Fibroblast of villous mesenchyme (primary cell): Measurements from ENCODE around the gene EXOSC9. TPM values are rescaled to one million over a fixed set of nuclear protein-coding genes. Genes with fewer than 3 reads are reported as not detected.

ENCODE experiments used
- DNase-seq: peaks from one replicate; pipeline ENCODE4 v3.0.0-alpha.2; 2010; ENCODE audit warnings: low read depth
- H3K4me3 ChIP-seq: 2 replicates; pipeline ENCODE4 v1.5.1; 2011; ENCODE audit warnings: low read depth, mild to moderate bottlenecking, low read length
- CTCF ChIP-seq: IDR thresholded peaks from 2 replicates; pipeline ENCODE4 v1.5.1; 2012; ENCODE audit warnings: low read depth, mild to moderate bottlenecking, low read length; ENCODE audit not compliant: insufficient read depth
- total RNA-seq: library from RNA; depleted of rRNA; stranded (reverse); fragments of >200 nt; gene quantifications from 2 replicates; pipeline ENCODE4 v1.2.3, GENCODE V29; 2012

EXOSC9 gene
- total RNA-seq, 1 donor: 34.5 TPM

DNA sequence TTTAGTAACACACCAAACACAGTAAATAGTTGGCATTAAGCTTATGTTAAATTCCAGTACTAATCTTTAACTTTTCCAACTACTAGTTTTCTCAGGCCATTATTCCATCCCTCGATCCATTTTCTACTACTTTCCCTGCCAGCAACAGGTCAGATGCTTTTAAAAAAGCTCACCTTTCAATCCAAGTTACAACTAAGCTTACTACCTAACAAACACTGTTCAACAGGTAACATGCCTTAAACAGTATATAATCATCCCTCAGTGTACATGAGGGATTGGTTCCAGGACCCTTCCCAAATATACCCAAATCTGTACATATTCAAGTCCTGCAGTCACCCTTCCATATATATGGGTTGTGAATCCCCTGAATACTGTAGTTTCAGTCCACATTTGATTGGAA lies 17.1 kb downstream of the EXOSC9 start:
- no peak overlapping the region for H3K4me3 ChIP-seq
- no peak for DNase-seq
- TF ChIP-seq CTCF: no peak

DNA sequence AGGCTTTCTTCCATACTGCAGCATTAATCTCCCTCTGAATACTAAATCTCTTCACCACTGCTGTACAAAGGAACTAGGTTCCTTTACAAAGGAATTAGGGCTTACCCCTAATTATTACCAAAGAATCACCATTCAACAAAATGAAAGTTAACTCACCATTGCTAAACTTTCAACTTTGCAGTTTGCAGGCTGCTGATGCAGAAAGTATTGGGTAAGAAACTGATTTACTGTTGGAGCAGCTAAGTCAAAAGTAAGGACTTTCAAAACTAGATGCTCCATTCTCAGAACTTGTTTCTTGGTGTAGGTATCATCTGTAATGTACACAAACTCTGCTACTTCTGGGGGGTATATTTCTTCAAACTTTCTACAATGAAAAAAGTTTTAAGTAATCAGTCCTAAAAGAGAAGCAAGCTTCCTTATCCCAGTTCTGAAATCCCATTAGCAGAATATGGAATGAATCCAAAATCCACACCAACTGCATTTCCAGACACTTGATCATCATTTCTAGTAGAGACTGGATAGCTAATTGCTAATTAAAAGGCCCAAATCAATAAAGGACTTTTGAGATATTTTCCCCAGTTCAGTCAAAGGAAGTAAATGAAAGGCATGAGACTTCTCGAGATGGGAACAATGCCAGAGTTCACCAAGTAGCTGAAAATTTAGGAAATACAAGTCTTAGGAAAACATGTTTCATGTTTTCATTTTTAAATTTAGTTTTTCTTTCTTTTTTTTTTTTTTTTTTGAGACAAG lies 18.3 kb downstream of the EXOSC9 start:
- no peak for DNase-seq
- H3K4me3 ChIP-seq: no peak overlapping the region
- TF ChIP-seq CTCF: no peak

DNA sequence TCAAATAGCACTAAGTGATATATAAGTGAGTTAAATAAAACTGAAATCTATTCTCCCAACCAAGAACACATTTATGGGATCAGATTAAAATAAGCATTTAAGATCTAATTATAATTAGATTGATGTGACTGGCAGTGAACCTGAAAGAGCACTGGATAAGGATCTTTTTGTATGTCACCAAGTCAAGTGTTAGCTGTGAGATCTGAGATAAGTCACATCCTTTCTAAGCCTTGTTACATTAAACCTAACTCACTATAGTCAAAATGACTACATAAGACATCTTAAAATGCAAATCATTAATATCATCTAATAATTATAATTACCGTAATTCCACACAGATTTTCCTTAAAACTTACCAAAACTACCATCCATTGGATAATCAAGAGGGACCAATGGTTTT lies 20.9 kb downstream of the EXOSC9 start:
- TF ChIP-seq CTCF: no peak
- no peak for DNase-seq
- peak overlapping the region; percentile 85 for H3K4me3 ChIP-seq

DNA sequence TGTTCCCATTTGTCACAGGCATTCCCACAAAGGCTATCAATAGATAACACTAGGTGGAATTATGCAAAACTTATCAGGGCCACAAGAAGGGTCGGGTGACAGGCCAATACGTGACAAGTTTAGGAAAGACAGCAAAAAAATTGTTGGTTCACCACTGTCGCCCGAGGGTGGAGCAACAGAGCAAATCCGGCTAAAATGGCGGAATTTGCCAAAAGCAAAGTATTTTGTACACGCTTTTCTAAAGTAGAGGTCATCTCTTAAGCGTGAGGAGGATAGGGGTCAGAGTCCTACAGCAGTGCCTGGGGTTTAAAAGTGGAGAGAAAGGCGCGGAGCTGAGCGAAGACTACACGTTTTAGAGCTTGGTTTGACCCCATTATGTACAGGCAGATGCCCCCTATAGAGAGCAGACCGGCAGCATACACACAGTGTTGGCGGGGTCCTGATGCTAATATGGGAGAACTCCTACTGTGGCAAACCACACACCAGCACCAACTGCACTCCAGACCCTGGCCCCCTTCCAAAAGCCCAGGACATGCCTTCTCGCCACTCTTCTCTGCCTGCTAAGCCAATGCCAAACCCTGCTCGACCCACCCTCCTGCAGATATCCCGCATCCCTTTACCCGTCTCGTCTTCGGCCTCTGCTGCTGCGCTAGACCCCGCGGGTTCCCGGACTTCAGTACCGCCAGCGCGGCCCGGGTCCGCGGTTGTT lies 21.8 kb downstream of the EXOSC9 start:
- TF ChIP-seq CTCF: no peak
- peak; percentile 16 for DNase-seq
- H3K4me3 ChIP-seq: peak overlapping the region; percentile 85

DNA sequence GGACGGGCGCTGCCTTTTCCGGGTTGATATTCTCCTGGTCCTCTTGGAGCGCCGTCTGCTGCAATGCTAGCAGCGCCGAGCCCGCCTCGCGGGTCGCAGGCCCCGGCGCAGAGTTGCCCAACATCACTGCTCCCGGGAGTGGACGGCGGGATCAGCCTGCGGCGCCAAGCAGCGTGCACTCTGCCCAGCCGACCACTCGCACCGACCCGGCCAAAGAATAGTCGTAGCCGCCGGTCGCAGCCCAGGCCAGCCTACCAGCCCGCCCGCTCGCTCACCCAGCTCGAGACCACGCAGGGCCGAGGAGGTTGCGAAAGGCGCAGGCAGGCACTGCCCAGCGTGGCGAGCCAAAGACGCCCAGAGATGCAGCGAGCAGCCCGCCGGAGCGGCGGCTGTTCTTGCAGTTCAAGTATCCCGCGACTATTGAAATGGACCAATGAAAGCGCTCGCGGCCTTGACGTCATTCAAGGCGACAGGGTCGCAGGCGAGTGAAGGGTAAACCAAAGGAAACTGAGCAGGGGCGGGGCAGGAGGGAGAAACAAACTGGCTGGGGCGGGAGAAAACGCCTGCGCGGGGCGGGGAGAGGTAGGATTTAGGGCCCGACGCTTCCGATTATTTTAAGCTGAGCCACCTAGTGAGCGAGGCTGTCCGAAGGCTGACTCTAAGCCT lies 22.5 kb downstream of the EXOSC9 start, which contains the start of gene CCNA2:
TSS of gene CCNA2 (minus strand) at position 379 of the 666 bp plus-strand sequence. CDS start at position 124, 255 bp downstream.
- no peak for TF ChIP-seq CTCF
- peak within 1 kb of the TSS; percentile 85 for H3K4me3 ChIP-seq
- DNase-seq: peak; percentile 98

GRCh38 chr4:121824171-121824527 lies 23.0 kb downstream of the EXOSC9 start:
- TF ChIP-seq CTCF: no peak
- H3K4me3 ChIP-seq: peak overlapping the region; percentile 85
- no peak for DNase-seq
